ENCODE results near the gene VWA2.

VWA2 gene

DNA sequence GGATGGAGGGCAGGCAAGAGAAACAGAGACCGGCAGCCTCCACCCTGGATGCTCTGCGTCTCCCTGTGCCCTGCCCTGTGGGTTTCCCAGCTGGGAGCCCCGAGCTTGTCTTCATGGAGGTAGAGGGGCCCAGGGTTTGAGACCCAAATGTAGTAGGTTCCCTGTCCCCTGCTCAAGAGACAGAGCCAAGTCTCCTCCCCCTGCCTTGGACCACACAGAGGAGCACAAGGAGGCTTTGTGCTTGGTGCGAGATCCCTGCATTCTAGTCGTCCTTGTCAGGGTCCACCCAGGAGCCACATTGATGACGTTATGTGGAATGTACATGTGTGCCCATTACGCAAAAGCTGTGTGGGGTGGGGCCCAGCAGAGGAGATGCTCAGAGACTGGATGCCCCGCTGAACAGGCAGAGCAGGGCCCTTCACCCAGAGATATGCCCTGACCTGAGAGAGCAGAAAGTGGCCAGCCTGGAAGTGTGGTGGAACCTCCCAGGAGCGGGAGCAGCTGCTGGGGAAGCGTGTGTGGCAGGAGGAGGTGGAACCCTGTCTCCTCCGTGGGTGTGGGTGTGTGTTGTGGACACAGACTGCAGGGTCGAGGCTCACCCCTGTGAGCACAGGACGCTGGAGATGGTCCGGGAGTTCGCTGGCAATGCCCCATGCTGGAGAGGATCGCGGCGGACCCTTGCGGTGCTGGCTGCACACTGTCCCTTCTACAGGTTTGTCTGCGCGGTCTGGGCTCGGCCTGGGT, 39.3 kb downstream of the VWA2 start:
- DNase-seq = no peak

DNA sequence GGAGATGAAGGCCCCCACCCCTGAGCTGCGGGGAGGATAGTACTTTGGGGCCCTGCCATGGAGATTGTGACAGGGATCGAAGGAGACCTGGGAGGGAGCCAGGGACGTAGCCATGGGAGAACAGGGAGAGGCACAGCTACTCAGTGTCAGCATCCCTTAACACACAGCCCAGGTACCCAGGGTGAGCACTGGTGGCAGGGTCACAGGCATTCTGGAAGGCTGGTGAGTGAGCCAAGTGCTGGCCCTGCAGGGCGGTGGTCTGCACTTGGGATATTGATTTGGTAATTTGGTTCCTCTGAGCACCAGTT, 39.8 kb downstream of the VWA2 start:
- DNase-seq = no peak

DNA sequence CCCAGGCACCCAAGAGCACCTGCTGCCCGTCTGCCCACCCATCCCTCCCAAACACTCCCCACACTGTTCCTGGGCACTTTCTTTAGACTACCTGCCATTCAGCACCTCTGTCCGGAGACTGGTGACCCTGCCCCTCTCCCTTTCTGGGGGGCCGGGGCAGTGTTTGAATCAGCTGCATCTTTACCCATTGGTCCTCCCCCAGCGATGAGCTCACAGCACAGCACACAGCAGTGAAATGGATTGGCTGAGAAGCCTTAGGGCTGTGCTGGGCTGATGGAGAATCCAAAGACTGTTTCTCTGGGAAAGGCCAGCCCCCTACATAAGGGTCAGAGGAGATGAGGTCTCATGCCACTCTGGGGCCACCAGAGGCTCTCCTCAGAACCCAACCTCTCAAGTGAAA, 40.2 kb downstream of the VWA2 start:
- no peak for DNase-seq

DNA sequence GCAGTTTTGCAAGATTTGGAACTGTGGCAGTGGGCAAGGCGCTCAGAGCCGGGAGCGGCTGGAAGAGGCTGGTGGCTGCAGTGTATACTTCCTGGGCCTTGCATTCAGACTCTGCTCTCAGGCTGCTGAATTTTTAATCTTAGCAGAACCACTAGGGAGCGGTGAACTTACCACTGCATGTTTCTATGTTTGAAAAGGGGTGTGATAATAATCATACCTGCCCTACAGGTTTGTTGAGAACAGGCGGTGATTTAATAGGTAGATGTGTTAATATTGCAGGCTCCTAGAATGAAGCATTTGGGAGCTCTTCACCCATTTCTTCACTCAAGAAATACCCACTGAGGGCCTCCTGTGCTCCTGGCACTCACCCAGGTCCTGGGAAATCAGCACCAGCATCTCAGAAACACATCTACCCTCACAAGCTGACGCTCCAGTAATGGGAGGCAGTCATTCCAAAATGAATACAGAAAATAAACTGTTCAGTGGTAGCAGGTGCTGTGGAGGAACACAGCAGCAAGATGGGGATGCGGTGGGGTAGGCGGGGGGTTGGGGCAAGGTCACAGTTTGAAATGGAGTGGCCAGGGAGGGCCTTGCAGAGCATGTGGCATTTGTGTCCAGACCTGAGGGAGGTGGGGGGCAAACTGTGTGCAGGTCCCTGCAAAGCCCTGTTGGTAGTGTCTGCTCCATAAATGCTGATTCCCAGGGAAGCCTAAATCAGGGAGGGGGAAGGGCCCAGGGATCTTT, 41.0 kb downstream of the VWA2 start:
- no peak for DNase-seq

DNA sequence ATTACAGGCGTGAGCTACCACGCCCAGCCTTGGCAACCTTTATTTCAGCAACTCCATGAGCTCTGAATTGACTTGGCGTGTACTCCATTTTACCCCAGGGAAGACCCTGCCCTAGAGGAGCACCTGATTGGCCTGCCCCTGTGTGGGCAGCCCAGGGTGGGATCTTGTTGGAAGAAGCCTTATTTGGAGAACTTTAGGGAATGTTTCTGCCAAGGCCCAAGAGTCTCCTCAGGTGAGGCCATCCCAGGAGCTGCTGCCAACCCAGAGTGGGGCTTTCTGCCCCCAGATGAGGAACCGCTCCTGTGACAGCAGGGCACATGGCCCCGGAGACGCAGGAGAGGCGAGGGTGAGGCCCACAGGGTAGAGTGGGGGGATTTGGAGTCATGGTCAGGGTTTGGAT, 42.0 kb downstream of the VWA2 start:
- DNase-seq = no peak

GRCh38 chr10:114281461-114281860, 42.4 kb downstream of the VWA2 start:
- no peak for DNase-seq

- no peak for DNase-seq
Observed at GRCh38 chr10:114282526-114282925, 43.5 kb downstream of the VWA2 start.

DNA sequence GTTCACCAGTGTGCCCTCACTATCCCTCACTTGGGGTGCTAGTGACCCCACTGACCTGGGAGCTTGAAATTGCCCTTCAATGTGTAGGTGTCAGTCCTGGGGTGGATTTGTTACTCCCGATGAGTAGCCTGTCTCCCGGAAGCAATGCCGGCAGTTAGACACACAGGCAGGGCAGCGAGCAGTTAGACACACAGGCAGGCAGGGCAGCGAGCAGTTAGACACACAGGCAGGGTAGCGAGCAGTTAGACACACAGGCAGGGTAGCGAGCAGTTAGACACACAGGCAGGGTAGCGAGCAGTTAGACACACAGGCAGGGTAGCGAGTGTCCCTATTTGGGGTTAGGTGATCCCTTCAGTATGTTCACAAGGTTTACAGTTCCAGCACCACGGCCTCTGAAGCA, 44.0 kb downstream of the VWA2 start:
- no peak for DNase-seq

- DNase-seq = no peak
Observed at GRCh38 chr10:114283535-114284234, 44.6 kb downstream of the VWA2 start.

- DNase-seq = no peak
Observed at GRCh38 chr10:114284346-114285071, 45.5 kb downstream of the VWA2 start.

GRCh38 chr10:114285961-114286441, 46.9 kb downstream of the VWA2 start:
- no peak for DNase-seq

DNA sequence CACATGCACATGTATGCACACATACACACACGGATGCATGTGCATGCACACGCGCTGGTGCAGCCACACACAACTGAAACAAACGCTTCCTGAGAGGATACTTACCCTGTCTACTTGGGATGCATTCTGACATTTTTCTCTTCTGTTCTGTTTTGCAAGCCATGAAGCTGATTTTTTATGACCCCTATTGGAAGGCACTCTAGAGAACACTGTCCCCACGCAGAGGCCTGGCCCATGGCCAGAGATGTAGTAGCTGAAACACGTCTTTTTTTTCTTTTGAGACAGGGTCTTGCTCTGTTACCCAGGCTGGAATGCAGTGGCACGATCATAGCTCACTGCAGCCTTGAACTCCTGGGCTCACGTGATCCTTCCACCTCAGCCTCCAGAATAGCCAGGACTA, 47.9 kb downstream of the VWA2 start:
- no peak for DNase-seq

DNA sequence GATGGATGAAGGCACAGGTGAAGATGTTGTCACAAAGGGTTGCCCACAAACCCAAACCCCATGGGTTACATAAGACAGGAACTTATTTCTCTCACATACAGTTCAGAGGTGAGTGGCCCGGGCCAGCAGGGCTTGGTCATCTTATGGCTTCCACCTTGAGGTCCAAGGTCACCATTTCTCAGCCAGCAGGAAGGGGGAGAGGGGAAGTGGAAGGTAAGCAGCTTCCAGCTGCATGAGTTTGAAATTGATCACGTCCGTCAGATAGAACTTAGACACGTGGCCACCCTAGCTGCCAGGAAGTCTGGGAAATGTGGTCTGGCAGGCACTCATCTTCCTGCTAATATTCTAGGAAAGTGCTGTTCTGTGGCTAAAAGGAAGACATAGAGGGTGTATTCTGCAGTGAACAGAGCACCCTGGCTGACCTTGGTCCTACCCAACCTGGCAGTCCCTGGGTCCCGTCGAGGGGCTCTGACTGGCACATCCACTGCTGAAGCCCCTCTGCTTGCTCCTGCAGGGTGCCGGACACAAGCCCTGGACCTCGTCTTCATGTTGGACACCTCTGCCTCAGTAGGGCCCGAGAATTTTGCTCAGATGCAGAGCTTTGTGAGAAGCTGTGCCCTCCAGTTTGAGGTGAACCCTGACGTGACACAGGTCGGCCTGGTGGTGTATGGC, 49.5 kb downstream of the VWA2 start:
- no peak for DNase-seq

DNA sequence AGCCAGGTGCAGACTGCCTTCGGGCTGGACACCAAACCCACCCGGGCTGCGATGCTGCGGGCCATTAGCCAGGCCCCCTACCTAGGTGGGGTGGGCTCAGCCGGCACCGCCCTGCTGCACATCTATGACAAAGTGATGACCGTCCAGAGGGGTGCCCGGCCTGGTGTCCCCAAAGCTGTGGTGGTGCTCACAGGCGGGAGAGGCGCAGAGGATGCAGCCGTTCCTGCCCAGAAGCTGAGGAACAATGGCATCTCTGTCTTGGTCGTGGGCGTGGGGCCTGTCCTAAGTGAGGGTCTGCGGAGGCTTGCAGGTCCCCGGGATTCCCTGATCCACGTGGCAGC, 50.0 kb downstream of the VWA2 start:
- DNase-seq = no peak

DNA sequence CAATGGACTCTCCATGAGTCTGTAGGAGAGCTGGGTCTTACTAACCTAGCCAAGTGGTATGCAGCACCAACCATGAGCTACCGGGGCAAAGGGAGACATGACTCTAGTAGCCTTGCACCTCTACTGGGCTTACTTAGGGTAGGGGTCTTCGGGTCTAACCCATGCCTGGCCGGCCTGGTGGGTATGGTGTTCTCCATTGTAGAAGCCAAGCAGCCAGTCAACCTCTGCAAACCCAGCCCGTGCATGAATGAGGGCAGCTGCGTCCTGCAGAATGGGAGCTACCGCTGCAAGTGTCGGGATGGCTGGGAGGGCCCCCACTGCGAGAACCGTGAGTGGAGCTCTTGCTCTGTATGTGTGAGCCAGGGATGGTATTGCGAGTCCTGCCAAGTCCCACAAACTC, 51.0 kb downstream of the VWA2 start:
- DNase-seq = no peak

- no peak for DNase-seq
Observed at GRCh38 chr10:114291076-114291475, 52.0 kb downstream of the VWA2 start.

- no peak for DNase-seq
Observed at GRCh38 chr10:114291516-114291915, 52.5 kb downstream of the VWA2 start.

GRCh38 chr10:114293075-114293474, 54.0 kb downstream of the VWA2 start:
- no peak for DNase-seq

GRCh38 chr10:114294549-114294948, 55.5 kb downstream of the VWA2 start:
- DNase-seq = no peak

- DNase-seq = no peak
Observed at GRCh38 chr10:114295393-114295792, 56.3 kb downstream of the VWA2 start.

DNA sequence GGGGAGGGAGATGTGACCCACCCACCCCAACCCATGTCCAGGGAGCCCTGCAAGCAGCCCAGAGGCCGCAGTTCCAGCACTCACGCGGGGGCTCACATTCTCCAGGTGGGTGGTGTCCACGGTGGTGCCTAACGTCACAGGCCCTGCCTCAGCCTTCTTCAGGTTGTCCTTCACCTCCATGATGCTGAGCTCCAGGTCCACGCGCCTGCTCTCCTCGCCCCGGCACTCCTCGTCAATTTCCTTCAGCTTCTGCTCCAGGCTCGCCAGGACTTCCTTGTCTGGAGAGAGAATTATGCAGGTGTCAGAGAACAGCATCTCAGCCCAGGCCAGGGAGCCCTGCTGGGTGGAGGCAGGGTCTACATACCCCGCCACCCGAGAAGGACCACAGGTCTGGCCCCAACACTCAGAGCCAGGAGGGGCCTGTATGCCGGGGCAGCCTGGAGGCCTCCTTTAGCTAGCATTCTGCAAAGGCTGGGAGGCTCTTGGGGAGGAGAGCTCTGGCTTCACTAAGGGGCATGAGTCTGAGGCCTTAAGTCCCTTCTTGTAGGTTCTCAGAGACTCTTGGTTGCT, 58.2 kb downstream of the VWA2 start:
- DNase-seq = no peak

- DNase-seq = no peak
Observed at GRCh38 chr10:114300036-114300645, 61.1 kb downstream of the VWA2 start.
